HEK293 (cell line): Measurements from ENCODE around the gene EIF2AK2.
A peak's percentile ranks its signal among the peaks of the same experiment; 100 is the strongest.

ENCODE experiments used
- FEZF1 ChIP-seq: fragments of 450-650 bp; formaldehyde crosslinking; IDR thresholded peaks from 2 replicates; pipeline ENCODE4 v1.5.1; 2016; ENCODE audit warnings: missing biosample characterization, missing genetic modification characterization
- KLF7 ChIP-seq: fragments of 450-650 bp; formaldehyde crosslinking; IDR thresholded peaks from 2 replicates; pipeline ENCODE4 v1.5.1; 2016; ENCODE audit warnings: missing biosample characterization, missing genetic modification characterization, borderline replicate concordance
- KLF8 ChIP-seq: fragments of 450-650 bp; formaldehyde crosslinking; IDR thresholded peaks from 2 replicates; pipeline ENCODE4 v1.5.1; 2016; ENCODE audit warnings: missing biosample characterization, missing genetic modification characterization
- OVOL3 ChIP-seq: fragments of 450-650 bp; formaldehyde crosslinking; IDR thresholded peaks from 2 replicates; pipeline ENCODE4 v1.5.1; 2016; ENCODE audit warnings: missing biosample characterization, missing genetic modification characterization
- SP7 ChIP-seq: fragments of 450-650 bp; formaldehyde crosslinking; IDR thresholded peaks from 2 replicates; pipeline ENCODE4 v1.5.1; 2016; ENCODE audit warnings: missing biosample characterization, missing genetic modification characterization
- TCF7L2 ChIP-seq: IDR thresholded peaks from 2 replicates; pipeline ENCODE4 v1.6.1; 2011; ENCODE audit warnings: low read depth, mild to moderate bottlenecking, inconsistent platforms, low read length, moderate library complexity, borderline replicate concordance
- ZBTB48 ChIP-seq: fragments of 450-650 bp; formaldehyde crosslinking; IDR thresholded peaks from 2 replicates; pipeline ENCODE4 v1.5.1; 2016; ENCODE audit warnings: missing biosample characterization, missing genetic modification characterization
- ZFP69B ChIP-seq: fragments of 450-650 bp; formaldehyde crosslinking; IDR thresholded peaks from 2 replicates; pipeline ENCODE4 v1.5.1; 2016; ENCODE audit warnings: missing biosample characterization, missing genetic modification characterization
- ZNF157 ChIP-seq: fragments of 450-650 bp; formaldehyde crosslinking; IDR thresholded peaks from 2 replicates; pipeline ENCODE4 v1.5.1; 2016; ENCODE audit warnings: missing biosample characterization, missing genetic modification characterization
- ZNF2 ChIP-seq: fragments of 450-650 bp; formaldehyde crosslinking; IDR thresholded peaks from 2 replicates; pipeline ENCODE4 v1.5.1; 2016; ENCODE audit warnings: missing biosample characterization, missing genetic modification characterization
- ZNF23 ChIP-seq: fragments of 450-650 bp; formaldehyde crosslinking; IDR thresholded peaks from 2 replicates; pipeline ENCODE4 v1.5.1; 2016; ENCODE audit warnings: missing biosample characterization, missing genetic modification characterization, borderline replicate concordance
- ZNF394 ChIP-seq: fragments of 450-650 bp; formaldehyde crosslinking; IDR thresholded peaks from 2 replicates; pipeline ENCODE4 v1.5.1; 2016; ENCODE audit warnings: missing biosample characterization, missing genetic modification characterization, mild to moderate bottlenecking, moderate library complexity, borderline replicate concordance
- ZNF521 ChIP-seq: fragments of 450-650 bp; formaldehyde crosslinking; IDR thresholded peaks from 2 replicates; pipeline ENCODE4 v1.5.1; 2017; ENCODE audit warnings: missing biosample characterization, mild to moderate bottlenecking, missing genetic modification characterization
- ZNF585B ChIP-seq: fragments of 450-650 bp; formaldehyde crosslinking; IDR thresholded peaks from 2 replicates; pipeline ENCODE4 v1.5.1; 2016; ENCODE audit warnings: missing biosample characterization, missing genetic modification characterization
- ZNF76 ChIP-seq: fragments of 450-650 bp; formaldehyde crosslinking; IDR thresholded peaks from 2 replicates; pipeline ENCODE4; 2016; ENCODE audit warnings: low read depth, missing biosample characterization, missing genetic modification characterization, borderline replicate concordance
- ZNF776 ChIP-seq: fragments of 450-650 bp; formaldehyde crosslinking; IDR thresholded peaks from 2 replicates; pipeline ENCODE4 v1.5.0; 2017; ENCODE audit warnings: missing biosample characterization, missing genetic modification characterization, borderline replicate concordance
- ZNF785 ChIP-seq: fragments of 450-650 bp; formaldehyde crosslinking; IDR thresholded peaks from 2 replicates; pipeline ENCODE4 v1.5.1; 2016; ENCODE audit warnings: missing biosample characterization, missing genetic modification characterization
- ZXDB ChIP-seq: fragments of 450-650 bp; formaldehyde crosslinking; IDR thresholded peaks from 2 replicates; pipeline ENCODE4 v1.5.1; 2016; ENCODE audit warnings: missing biosample characterization, missing genetic modification characterization
- TF ChIP-seq, protein P1 (sequence below): fragments of 450-650 bp; formaldehyde crosslinking; conservative IDR thresholded peaks from 2 replicates; pipeline ENCODE4 v1.5.1; 2016; ENCODE audit warnings: low read depth, missing biosample characterization, missing genetic modification characterization
- TF ChIP-seq, protein P2 (sequence below): fragments of 450-650 bp; formaldehyde crosslinking; IDR thresholded peaks from 2 replicates; pipeline ENCODE4 v1.5.1; 2016; ENCODE audit warnings: missing biosample characterization, missing genetic modification characterization
- TF ChIP-seq, protein P3 (sequence below): fragments of 450-650 bp; formaldehyde crosslinking; IDR thresholded peaks from 2 replicates; pipeline ENCODE4 v1.5.1; 2016; ENCODE audit warnings: missing biosample characterization, missing genetic modification characterization
- TF ChIP-seq, protein P4 (sequence below): fragments of 450-650 bp; formaldehyde crosslinking; conservative IDR thresholded peaks from 2 replicates; pipeline ENCODE4 v1.5.1; 2016; ENCODE audit warnings: low read depth, missing biosample characterization, missing genetic modification characterization
- TF ChIP-seq, protein P5 (sequence below): fragments of 450-650 bp; formaldehyde crosslinking; IDR thresholded peaks from 2 replicates; pipeline ENCODE4 v1.5.1; 2016; ENCODE audit warnings: missing biosample characterization, missing genetic modification characterization
- TF ChIP-seq, protein P6 (sequence below): fragments of 450-650 bp; formaldehyde crosslinking; IDR thresholded peaks from 2 replicates; pipeline ENCODE4 v1.5.1; 2016; ENCODE audit warnings: missing biosample characterization, missing genetic modification characterization

EIF2AK2 gene

DNA sequence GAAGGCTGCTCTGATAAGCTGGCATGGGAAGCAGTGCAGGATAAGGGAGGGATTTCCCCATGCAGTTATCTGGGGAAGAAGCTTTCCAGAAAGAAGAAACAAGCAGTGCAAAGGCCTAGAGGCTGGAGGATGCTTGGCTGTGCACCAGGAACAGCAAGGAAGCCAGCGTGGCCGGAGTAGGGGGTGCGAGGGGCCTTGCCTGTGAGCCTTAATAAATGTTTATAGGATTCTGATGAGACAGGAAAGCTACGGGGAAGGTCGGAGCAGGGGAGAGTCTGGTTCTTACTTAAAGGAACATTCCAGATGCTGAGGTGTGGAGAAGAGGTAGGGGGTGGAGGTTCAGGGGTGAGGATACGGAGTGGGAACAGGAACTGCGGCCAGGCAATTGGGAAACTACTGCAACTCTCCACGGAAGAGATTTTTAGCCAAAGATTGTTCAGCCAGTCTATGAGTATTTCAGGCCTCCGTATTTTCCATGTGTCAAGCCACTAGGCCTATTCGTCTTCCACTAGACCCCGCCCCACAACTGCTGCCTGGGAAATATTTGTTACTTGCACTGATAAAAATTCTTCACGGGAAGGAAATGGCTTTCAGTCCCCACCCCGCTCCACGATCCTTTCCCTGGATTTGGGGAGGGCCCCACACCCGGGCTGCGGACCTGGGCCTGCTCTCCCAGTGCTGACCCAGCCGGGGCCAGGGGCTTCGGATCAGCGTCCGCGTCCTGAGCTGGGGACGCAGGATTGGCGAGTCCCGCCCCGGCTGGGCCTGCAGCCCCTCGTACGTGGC lies 516 bp downstream of the EIF2AK2 start (continued):
- TF ChIP-seq, protein P1, sequence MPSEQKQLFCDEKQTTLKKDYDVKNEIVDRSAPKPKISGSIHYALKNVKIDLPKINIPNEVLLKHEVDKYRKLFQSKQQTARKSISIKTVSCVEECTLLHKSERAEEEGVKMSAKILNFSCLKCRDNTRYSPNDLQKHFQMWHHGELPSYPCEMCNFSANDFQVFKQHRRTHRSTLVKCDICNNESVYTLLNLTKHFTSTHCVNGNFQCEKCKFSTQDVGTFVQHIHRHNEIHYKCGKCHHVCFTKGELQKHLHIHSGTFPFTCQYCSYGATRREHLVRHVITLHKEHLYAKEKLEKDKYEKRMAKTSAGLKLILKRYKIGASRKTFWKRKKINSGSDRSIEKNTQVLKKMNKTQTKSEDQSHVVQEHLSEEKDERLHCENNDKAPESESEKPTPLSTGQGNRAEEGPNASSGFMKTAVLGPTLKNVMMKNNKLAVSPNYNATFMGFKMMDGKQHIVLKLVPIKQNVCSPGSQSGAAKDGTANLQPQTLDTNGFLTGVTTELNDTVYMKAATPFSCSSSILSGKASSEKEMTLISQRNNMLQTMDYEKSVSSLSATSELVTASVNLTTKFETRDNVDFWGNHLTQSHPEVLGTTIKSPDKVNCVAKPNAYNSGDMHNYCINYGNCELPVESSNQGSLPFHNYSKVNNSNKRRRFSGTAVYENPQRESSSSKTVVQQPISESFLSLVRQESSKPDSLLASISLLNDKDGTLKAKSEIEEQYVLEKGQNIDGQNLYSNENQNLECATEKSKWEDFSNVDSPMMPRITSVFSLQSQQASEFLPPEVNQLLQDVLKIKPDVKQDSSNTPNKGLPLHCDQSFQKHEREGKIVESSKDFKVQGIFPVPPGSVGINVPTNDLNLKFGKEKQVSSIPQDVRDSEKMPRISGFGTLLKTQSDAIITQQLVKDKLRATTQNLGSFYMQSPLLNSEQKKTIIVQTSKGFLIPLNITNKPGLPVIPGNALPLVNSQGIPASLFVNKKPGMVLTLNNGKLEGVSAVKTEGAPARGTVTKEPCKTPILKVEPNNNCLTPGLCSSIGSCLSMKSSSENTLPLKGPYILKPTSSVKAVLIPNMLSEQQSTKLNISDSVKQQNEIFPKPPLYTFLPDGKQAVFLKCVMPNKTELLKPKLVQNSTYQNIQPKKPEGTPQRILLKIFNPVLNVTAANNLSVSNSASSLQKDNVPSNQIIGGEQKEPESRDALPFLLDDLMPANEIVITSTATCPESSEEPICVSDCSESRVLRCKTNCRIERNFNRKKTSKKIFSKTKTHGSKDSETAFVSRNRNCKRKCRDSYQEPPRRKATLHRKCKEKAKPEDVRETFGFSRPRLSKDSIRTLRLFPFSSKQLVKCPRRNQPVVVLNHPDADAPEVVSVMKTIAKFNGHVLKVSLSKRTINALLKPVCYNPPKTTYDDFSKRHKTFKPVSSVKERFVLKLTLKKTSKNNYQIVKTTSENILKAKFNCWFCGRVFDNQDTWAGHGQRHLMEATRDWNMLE (tag by site-specific recombination): no peak
- TF ChIP-seq KLF7 (tag by site-specific recombination): no peak
- TF ChIP-seq KLF8 (tag by site-specific recombination): no peak
- TF ChIP-seq, protein P2, sequence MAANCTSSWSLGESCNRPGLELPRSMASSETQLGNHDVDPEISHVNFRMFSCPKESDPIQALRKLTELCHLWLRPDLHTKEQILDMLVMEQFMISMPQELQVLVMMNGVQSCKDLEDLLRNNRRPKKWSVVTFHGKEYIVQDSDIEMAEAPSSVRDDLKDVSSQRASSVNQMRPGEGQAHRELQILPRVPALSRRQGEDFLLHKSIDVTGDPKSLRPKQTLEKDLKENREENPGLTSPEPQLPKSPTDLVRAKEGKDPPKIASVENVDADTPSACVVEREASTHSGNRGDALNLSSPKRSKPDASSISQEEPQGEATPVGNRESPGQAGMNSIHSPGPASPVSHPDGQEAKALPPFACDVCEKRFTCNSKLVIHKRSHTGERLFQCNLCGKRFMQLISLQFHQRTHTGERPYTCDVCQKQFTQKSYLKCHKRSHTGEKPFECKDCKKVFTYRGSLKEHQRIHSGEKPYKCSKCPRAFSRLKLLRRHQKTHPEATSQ (tag by site-specific recombination): 0 out of 2 replicates have a peak, but pooled peaks have one; percentile 27
- TF ChIP-seq ZNF785: no peak
- peak; percentile 67; the same call in 1 of the 2 replicates for TF ChIP-seq ZFP69B (tag by site-specific recombination)
- TF ChIP-seq OVOL3: no peak
- TF ChIP-seq, protein P3, sequence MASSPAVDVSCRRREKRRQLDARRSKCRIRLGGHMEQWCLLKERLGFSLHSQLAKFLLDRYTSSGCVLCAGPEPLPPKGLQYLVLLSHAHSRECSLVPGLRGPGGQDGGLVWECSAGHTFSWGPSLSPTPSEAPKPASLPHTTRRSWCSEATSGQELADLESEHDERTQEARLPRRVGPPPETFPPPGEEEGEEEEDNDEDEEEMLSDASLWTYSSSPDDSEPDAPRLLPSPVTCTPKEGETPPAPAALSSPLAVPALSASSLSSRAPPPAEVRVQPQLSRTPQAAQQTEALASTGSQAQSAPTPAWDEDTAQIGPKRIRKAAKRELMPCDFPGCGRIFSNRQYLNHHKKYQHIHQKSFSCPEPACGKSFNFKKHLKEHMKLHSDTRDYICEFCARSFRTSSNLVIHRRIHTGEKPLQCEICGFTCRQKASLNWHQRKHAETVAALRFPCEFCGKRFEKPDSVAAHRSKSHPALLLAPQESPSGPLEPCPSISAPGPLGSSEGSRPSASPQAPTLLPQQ (tag by site-specific recombination): peak; percentile 59
- no peak for TF ChIP-seq ZNF776 (tag by site-specific recombination)
- peak; percentile 31; the same call in 1 of the 2 replicates for TF ChIP-seq ZBTB48 (tag by site-specific recombination)
- TF ChIP-seq, protein P4, sequence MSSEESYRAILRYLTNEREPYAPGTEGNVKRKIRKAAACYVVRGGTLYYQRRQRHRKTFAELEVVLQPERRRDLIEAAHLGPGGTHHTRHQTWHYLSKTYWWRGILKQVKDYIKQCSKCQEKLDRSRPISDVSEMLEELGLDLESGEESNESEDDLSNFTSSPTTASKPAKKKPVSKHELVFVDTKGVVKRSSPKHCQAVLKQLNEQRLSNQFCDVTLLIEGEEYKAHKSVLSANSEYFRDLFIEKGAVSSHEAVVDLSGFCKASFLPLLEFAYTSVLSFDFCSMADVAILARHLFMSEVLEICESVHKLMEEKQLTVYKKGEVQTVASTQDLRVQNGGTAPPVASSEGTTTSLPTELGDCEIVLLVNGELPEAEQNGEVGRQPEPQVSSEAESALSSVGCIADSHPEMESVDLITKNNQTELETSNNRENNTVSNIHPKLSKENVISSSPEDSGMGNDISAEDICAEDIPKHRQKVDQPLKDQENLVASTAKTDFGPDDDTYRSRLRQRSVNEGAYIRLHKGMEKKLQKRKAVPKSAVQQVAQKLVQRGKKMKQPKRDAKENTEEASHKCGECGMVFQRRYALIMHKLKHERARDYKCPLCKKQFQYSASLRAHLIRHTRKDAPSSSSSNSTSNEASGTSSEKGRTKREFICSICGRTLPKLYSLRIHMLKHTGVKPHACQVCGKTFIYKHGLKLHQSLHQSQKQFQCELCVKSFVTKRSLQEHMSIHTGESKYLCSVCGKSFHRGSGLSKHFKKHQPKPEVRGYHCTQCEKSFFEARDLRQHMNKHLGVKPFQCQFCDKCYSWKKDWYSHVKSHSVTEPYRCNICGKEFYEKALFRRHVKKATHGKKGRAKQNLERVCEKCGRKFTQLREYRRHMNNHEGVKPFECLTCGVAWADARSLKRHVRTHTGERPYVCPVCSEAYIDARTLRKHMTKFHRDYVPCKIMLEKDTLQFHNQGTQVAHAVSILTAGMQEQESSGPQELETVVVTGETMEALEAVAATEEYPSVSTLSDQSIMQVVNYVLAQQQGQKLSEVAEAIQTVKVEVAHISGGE (tag by site-specific recombination): no peak; the same call in 1 of the 2 replicates
- TF ChIP-seq TCF7L2: no peak
- TF ChIP-seq ZNF2 (tag by site-specific recombination): no peak
- 0 out of 2 replicates have a peak, but pooled peaks have one; percentile 40 for TF ChIP-seq ZXDB (tag by site-specific recombination)
- no peak for TF ChIP-seq ZNF23 (tag by site-specific recombination)
- TF ChIP-seq FEZF1 (tag by site-specific recombination): no peak
- TF ChIP-seq SP7 (tag by site-specific recombination): 0 out of 2 replicates have a peak, but pooled peaks have one; percentile 24
- TF ChIP-seq, protein P5, sequence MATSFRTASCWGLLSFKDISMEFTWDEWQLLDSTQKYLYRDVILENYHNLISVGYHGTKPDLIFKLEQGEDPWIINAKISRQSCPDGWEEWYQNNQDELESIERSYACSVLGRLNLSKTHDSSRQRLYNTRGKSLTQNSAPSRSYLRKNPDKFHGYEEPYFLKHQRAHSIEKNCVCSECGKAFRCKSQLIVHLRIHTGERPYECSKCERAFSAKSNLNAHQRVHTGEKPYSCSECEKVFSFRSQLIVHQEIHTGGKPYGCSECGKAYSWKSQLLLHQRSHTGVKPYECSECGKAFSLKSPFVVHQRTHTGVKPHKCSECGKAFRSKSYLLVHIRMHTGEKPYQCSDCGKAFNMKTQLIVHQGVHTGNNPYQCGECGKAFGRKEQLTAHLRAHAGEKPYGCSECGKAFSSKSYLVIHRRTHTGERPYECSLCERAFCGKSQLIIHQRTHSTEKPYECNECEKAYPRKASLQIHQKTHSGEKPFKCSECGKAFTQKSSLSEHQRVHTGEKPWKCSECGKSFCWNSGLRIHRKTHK: no peak
- 0 out of 2 replicates have a peak, but pooled peaks have one; percentile 15 for TF ChIP-seq ZNF394
- no peak for TF ChIP-seq ZNF521 (tag by site-specific recombination)
- TF ChIP-seq ZNF585B: no peak
- TF ChIP-seq ZNF157: no peak
- TF ChIP-seq ZNF76: peak; percentile 51; the same call in 1 of the 2 replicates
- TF ChIP-seq, protein P6, sequence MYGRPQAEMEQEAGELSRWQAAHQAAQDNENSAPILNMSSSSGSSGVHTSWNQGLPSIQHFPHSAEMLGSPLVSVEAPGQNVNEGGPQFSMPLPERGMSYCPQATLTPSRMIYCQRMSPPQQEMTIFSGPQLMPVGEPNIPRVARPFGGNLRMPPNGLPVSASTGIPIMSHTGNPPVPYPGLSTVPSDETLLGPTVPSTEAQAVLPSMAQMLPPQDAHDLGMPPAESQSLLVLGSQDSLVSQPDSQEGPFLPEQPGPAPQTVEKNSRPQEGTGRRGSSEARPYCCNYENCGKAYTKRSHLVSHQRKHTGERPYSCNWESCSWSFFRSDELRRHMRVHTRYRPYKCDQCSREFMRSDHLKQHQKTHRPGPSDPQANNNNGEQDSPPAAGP (tag by site-specific recombination): no peak
